ENCODE measurements around the gene DDI2. TPM values are rescaled to one million over a fixed set of nuclear protein-coding genes. Genes with fewer than 3 reads are reported as not detected.

Gene DDI2
- total and polyA plus RNA-seq, 2 donors (not counting 3 experiments of a cell fraction or from before 2014, with no cell fraction given): 5.4 to 35.2 TPM

DNA sequence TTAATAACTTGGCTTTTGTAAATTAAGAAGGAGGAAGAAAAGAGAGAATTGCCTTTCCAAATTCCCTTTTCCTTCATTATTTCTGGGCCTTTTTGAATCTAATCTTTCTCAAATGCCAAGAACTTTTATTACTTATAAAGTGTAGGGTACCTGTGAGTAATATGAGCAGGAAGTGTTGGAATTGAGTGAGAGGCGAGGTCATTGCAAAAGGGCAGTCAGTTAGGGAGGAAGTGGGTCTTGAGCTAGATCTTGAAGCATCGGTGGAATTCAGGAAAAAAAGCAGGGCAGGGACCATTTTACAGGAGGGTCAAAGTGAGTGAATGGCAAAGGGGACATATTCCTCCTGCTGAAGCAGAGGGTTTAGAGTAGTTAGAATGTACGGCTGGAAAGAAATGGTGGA is 23.4 kb downstream of the DDI2 start:
- H4K20me1 ChIP-seq (replicated peaks; ENCODE audit: control insufficient read depth, extremely low read depth, insufficient read depth, low read length): no peaks in the 10 kb centered on the region
- peak; percentile 4 for DNase-seq (ENCODE audit: low read depth, low spot score)
- peaks cover 14 to 18% of the 10 kb centered on the region in 2 experiments for H3K36me3 ChIP-seq (ENCODE audit: control insufficient read depth in 2 of 2, extremely low read depth in 1 of 2, insufficient read depth in 2 of 2, low read length in 2 of 2)
- no peaks in the 10 kb centered on the region for H3K27me3 ChIP-seq (ENCODE audit: control insufficient read depth in 2 of 2, insufficient read depth in 2 of 2, low read length in 2 of 2)
- intact Hi-C loops (cut with micrococcal nuclease) (no loop called here), dilution Hi-C loops (cut with MboI; ENCODE audit: extremely low pct_ligation_motif_present, low sequenced_read_pairs) (no loop called here)
- H3K4me3 ChIP-seq (replicated peaks in 1 of 3; ENCODE audit: insufficient read depth in 1 of 3, low read depth in 1 of 3, low read length in 3 of 3): no peak overlapping the region
- no peak overlapping the region for H2AFZ ChIP-seq (ENCODE audit: low read depth, low read length)
- H3K9me3 ChIP-seq (replicated peaks; ENCODE audit: control insufficient read depth, insufficient read depth, low read length): no peaks in the 10 kb centered on the region
- ChIA-PET POLR2A (no interaction called here), CTCF (no interaction called here)
- FAIRE-seq: peak; percentile 61
- no peak for TF ChIP-seq FOS (IDR thresholded peaks at IDR 0.05; ENCODE audit: borderline replicate concordance, insufficient read depth, low read length)
- TF ChIP-seq, protein P1, sequence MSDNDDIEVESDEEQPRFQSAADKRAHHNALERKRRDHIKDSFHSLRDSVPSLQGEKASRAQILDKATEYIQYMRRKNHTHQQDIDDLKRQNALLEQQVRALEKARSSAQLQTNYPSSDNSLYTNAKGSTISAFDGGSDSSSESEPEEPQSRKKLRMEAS (IDR thresholded peaks at IDR 0.05; ENCODE audit: insufficient read depth, insufficient read length): no peak
- no peak for TF ChIP-seq MYC (IDR thresholded peaks at IDR 0.05; ENCODE audit: low read depth, low read length)
- no peak for TF ChIP-seq GATA2 (IDR thresholded peaks at IDR 0.05; ENCODE audit: insufficient read depth, insufficient read length, low read depth, low read length)
- no peak for TF ChIP-seq CTCF (IDR thresholded peaks at IDR 0.05; ENCODE audit: extremely low read depth in 1 of 2, insufficient read depth in 1 of 2, low read depth in 1 of 2, low read length in 2 of 2)
- TF ChIP-seq POLR2A (IDR thresholded peaks at IDR 0.05; ENCODE audit: low read depth, low read length): no peak
- TF ChIP-seq JUN (IDR thresholded peaks at IDR 0.05; ENCODE audit: borderline replicate concordance, insufficient read depth, insufficient read length, low read depth): no peak
- TF ChIP-seq EZH2 (IDR thresholded peaks at IDR 0.05; ENCODE audit: borderline replicate concordance, low read depth, low read length, severe bottlenecking): no peak
- no peak for TF ChIP-seq POLR2AphosphoS5 (IDR thresholded peaks at IDR 0.05; ENCODE audit: insufficient read depth, low read depth, low read length)
- H3K4me2 ChIP-seq (ENCODE audit: insufficient read depth, low read length): no peak overlapping the region
- H3K9me1 ChIP-seq (replicated peaks; ENCODE audit: control insufficient read depth, extremely low read depth, insufficient read depth, low read length): no peaks in the 10 kb centered on the region
- no TSS peak for BruUV-seq (replicated peaks)
- no peak overlapping the region for H3K9ac ChIP-seq (replicated peaks; ENCODE audit: extremely low read depth, insufficient read depth, low read length)
- H3K79me2 ChIP-seq (ENCODE audit: control insufficient read depth, insufficient read depth, low read length): no peaks in the 10 kb centered on the region
- no peak overlapping the region for H3K27ac ChIP-seq (ENCODE audit: insufficient read depth, low read depth, low read length)
- H3K4me1 ChIP-seq (ENCODE audit: control insufficient read depth, extremely low read depth, insufficient read depth, low read length): peaks cover 5% of the 10 kb centered on the region
